ENCODE measurements around the gene ATAD1. TPM values are rescaled to one million over a fixed set of nuclear protein-coding genes. Genes with fewer than 3 reads are reported as not detected.

ATAD1 gene
- total and polyA plus RNA-seq, 4 donors, result 11.6 to 50.2 (median 28.7) TPM

GRCh38 chr10:87863053-87863943, 45.3 kb upstream of the ATAD1 start, which contains the start of the genes KLLN and PTEN:
Gene KLLN, minus strand, starts transcription at chr10:87863533. Its CDS starts 1,046 bp downstream, at chr10:87862487.
Gene PTEN, plus strand, starts transcription at chr10:87863625. Its CDS starts 845 bp downstream, at chr10:87864470.
- Histone ChIP-seq H3K9ac (ENCODE audit: insufficient read depth in 1 of 2, low read length in 2 of 2) (peak within 1 kb of the TSS; percentile 83 to 94), H3K27me3 (ENCODE audit: control insufficient read depth in 3 of 3, insufficient read depth in 3 of 3, low read length in 2 of 3) (no peaks in the 10 kb centered on the region), H3K36me3 (ENCODE audit: control insufficient read depth in 4 of 4, insufficient read depth in 4 of 4, low read length in 4 of 4) (peaks cover 0 to 23% (median 0%) of the 10 kb centered on the region in 4 donors), H3K9me3 (ENCODE audit: control insufficient read depth in 4 of 4, insufficient read depth in 3 of 4, low read length in 3 of 4) (no peaks in the 10 kb centered on the region), H3K4me3 (peak within 1 kb of the TSS; percentile 71), H3K4me1 (ENCODE audit: control insufficient read depth in 5 of 5, insufficient read depth in 5 of 5, low read length in 5 of 5) (peaks cover 0 to 6% (median 0%) of the 10 kb centered on the region in 5 donors), H3K27ac (ENCODE audit: low read depth in 1 of 2, low read length in 1 of 2) (peak within 1 kb of the TSS; percentile 92 to 100)
- DNase-seq (peak; percentile 94 to 98 (median 96)), ATAC-seq (ENCODE audit: insufficient read depth, low FRiP score) (peak; percentile 68)
- TF ChIP-seq, protein P1, sequence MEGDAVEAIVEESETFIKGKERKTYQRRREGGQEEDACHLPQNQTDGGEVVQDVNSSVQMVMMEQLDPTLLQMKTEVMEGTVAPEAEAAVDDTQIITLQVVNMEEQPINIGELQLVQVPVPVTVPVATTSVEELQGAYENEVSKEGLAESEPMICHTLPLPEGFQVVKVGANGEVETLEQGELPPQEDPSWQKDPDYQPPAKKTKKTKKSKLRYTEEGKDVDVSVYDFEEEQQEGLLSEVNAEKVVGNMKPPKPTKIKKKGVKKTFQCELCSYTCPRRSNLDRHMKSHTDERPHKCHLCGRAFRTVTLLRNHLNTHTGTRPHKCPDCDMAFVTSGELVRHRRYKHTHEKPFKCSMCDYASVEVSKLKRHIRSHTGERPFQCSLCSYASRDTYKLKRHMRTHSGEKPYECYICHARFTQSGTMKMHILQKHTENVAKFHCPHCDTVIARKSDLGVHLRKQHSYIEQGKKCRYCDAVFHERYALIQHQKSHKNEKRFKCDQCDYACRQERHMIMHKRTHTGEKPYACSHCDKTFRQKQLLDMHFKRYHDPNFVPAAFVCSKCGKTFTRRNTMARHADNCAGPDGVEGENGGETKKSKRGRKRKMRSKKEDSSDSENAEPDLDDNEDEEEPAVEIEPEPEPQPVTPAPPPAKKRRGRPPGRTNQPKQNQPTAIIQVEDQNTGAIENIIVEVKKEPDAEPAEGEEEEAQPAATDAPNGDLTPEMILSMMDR (IDR thresholded peaks at IDR 0.05; ENCODE audit: control extremely low read depth, extremely low read depth), result no peak
- 0 to 1% methylated on average over 58 to 89 of the region's 89 CpGs for WGBS, 2 donors

DNA sequence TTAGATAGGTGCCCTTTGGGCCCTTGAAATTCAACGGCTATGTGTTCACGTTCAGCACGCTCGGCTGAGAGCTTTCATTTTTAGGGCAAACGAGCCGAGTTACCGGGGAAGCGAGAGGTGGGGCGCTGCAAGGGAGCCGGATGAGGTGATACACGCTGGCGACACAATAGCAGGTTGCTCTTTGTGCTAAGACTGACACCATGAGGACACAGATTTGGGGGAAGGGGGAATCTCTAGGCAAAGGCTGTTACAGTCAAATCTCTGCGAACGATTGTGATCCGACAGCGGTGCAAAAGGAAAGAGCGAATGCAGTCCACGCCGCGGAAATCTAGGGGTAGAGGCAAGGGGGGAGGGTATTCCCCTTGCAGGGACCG, 44.6 kb upstream of the ATAD1 start:
- TF ChIP-seq, protein P1 (IDR thresholded peaks at IDR 0.05; ENCODE audit: control extremely low read depth, extremely low read depth), result no peak
- Histone ChIP-seq H3K27ac (ENCODE audit: low read depth in 1 of 2, low read length in 1 of 2) (peak overlapping the region; percentile 92 to 100), H3K36me3 (ENCODE audit: control insufficient read depth in 4 of 4, insufficient read depth in 4 of 4, low read length in 4 of 4) (peaks cover 0 to 23% (median 0%) of the 10 kb centered on the region in 4 donors), H3K4me3 (peak overlapping the region; percentile 71), H3K9ac (ENCODE audit: insufficient read depth in 1 of 2, low read length in 2 of 2) (peak overlapping the region; percentile 34 to 94), H3K27me3 (ENCODE audit: control insufficient read depth in 3 of 3, insufficient read depth in 3 of 3, low read length in 2 of 3) (no peaks in the 10 kb centered on the region), H3K9me3 (ENCODE audit: control insufficient read depth in 4 of 4, insufficient read depth in 3 of 4, low read length in 3 of 4) (no peaks in the 10 kb centered on the region), H3K4me1 (ENCODE audit: control insufficient read depth in 5 of 5, insufficient read depth in 5 of 5, low read length in 5 of 5) (peaks cover 0 to 3% (median 0%) of the 10 kb centered on the region in 5 donors)
- no peak for DNase-seq
- 0 to 1% methylated on average over 21 of the region's 21 CpGs for WGBS, 2 donors
- peak; percentile 2 for ATAC-seq (ENCODE audit: insufficient read depth, low FRiP score)

DNA sequence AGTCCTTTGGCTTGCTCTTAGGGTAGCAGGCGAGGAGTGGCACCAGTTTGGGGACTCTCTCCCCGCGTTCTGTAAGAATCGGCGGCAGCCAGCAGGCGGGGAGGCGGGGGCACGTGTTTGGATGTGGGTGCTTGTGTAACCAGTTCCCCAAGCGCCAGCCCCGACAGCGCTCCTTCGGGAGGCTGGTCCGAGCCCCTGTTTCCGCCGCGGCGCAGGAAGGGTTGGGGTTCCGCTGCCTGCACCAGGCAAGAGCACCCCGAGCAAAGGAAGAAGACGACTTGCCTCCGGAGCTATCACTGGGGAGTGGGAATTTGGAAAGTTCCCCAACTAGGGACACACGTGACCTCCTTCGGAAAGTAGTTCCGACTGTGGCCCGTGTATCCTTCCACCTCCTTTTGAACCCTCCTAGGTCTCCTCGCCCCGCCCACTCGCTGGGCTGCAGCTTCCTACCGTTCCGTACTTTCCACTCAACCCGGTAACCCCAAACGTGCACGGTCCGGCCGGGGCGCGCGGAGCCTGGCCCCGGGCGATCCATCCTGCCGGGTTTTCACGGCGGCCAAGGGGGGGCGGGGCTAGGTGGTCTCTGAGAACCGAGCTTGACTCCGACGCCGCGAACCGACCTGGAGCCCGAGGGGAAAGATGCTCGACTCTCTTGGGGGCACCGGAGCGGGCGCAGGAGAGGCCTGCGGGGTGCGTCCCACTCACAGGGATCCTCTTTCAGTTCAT, 44.1 kb upstream of the ATAD1 start:
- H3K27ac ChIP-seq (ENCODE audit: low read depth in 1 of 2, low read length in 1 of 2), result peak overlapping the region; percentile 92 to 100
- TF ChIP-seq, protein P1 (IDR thresholded peaks at IDR 0.05; ENCODE audit: control extremely low read depth, extremely low read depth), result no peak
- WGBS, 2 donors, result 0% methylated on average over 57 of the region's 57 CpGs
- H3K9ac ChIP-seq (ENCODE audit: insufficient read depth in 1 of 2, low read length in 2 of 2), result peak overlapping the region; percentile 63 to 94
- H3K27me3 ChIP-seq (ENCODE audit: control insufficient read depth in 3 of 3, insufficient read depth in 3 of 3, low read length in 2 of 3), result no peaks in the 10 kb centered on the region
- H3K36me3 ChIP-seq (ENCODE audit: control insufficient read depth in 4 of 4, insufficient read depth in 4 of 4, low read length in 4 of 4), result peaks cover 0 to 20% (median 0%) of the 10 kb centered on the region in 4 donors
- peaks cover 0 to 3% (median 0%) of the 10 kb centered on the region in 5 donors for H3K4me1 ChIP-seq (ENCODE audit: control insufficient read depth in 5 of 5, insufficient read depth in 5 of 5, low read length in 5 of 5)
- DNase-seq (peak; percentile 97 to 100 (median 98)), ATAC-seq (ENCODE audit: insufficient read depth, low FRiP score) (peak; percentile 83)
- no peaks in the 10 kb centered on the region for H3K9me3 ChIP-seq (ENCODE audit: control insufficient read depth in 4 of 4, insufficient read depth in 3 of 4, low read length in 3 of 4)
- H3K4me3 ChIP-seq, result peak overlapping the region; percentile 71
